Measurements from ENCODE around the gene PTTG1IP. TPM values are rescaled to one million over a fixed set of nuclear protein-coding genes. Genes with fewer than 3 reads are reported as not detected.

Gene PTTG1IP
- total RNA-seq, 6 experiments from 2014 or later: 241 to 290 (median 277) TPM

DNA sequence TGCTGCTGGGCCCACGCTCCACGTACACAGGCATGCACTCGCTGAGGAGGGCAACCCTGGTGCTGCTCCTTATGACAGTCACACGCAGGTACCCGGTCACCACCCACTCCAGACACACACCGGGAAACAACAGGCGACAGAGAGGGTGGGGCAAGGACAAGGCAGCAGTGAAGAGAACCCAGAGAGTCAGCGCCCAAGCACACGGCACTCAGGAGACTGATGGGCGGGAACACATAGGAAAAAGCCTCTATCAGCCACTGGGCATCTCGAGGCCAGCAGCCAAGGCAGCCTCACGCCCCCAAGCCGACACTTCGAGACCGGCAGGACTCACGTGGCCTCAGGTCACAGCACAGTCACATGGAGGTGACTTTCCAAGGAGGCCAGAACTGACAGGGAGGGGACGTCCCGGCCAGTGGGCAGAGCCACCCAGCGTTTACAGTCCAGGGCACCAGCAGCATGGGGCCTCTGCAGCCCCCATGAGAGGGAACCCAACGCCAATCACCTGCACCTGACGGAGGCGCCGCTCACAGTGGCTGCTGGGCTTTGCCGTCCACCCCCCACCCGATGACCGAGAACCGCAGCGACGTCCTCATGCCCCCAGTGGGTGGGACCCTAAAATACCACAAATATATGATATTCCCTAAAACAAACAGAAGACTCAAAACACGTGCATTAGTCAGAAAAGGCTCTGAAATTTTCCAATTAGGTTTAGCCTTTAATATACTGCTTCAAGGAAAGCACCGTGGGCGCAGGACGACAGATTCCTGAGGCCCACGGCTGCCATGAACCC lies 19.7 kb downstream of the PTTG1IP start:
- no peak for DNase-seq
- peaks cover 33% of the 10 kb centered on the region for H3K36me3 Mint-ChIP-seq (ENCODE audit: low read depth)
- no peaks in the 10 kb centered on the region for H3K27me3 Mint-ChIP-seq (ENCODE audit: insufficient read depth)
- no peak overlapping the region for H3K4me3 Mint-ChIP-seq
- TF ChIP-seq, protein P1, sequence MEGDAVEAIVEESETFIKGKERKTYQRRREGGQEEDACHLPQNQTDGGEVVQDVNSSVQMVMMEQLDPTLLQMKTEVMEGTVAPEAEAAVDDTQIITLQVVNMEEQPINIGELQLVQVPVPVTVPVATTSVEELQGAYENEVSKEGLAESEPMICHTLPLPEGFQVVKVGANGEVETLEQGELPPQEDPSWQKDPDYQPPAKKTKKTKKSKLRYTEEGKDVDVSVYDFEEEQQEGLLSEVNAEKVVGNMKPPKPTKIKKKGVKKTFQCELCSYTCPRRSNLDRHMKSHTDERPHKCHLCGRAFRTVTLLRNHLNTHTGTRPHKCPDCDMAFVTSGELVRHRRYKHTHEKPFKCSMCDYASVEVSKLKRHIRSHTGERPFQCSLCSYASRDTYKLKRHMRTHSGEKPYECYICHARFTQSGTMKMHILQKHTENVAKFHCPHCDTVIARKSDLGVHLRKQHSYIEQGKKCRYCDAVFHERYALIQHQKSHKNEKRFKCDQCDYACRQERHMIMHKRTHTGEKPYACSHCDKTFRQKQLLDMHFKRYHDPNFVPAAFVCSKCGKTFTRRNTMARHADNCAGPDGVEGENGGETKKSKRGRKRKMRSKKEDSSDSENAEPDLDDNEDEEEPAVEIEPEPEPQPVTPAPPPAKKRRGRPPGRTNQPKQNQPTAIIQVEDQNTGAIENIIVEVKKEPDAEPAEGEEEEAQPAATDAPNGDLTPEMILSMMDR (IDR thresholded peaks at IDR 0.05): no peak
- peaks cover 12% of the 10 kb centered on the region for H3K4me1 Mint-ChIP-seq (ENCODE audit: low read depth)
- H3K9me3 Mint-ChIP-seq: no peaks in the 10 kb centered on the region
- H3K27ac Mint-ChIP-seq: no peak overlapping the region

DNA sequence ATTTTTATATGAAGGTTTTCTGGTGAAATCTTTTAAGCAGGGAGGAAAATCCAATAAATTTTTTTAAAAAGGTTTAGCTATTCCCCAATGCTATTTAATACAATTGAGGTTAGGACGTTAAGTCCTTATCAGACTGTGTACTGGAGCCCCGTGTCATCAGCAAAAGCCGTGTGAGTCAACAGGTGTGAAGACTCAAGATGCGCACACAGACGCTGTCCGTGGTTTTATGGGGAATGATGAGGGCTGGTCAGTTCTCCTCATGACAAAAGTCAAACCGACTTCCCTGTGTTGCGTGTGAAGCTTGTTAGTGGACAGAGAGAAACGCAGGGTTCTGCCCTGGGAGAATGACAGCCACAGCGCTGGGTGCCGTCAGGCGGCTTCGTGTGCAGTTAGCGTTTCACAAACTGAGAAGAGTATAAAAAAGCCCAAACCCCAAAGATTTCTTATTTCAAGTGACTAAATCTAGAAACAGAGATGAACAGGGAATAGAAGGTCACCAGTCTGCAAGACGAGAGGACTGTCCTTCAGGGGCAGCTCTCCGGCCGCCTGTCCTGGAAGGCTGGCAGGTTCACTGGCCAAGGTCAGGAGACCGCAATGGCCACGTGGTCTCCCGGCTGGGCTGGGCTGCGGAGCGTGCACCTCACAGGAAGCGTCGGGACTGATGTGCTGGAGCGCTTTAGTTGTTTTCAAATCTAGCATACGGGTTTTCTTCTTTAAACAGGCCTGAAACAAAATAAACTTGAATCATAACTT lies 22.4 kb downstream of the PTTG1IP start:
- Mint-ChIP-seq H3K27me3 (ENCODE audit: insufficient read depth) (no peaks in the 10 kb centered on the region; the same call in 1 of the 2 replicates), H3K4me3 (no peak overlapping the region), H3K36me3 (ENCODE audit: low read depth) (peaks cover 22% of the 10 kb centered on the region), H3K27ac (no peak overlapping the region), H3K4me1 (ENCODE audit: low read depth) (peaks cover 9% of the 10 kb centered on the region), H3K9me3 (no peaks in the 10 kb centered on the region)
- TF ChIP-seq, protein P1 (IDR thresholded peaks at IDR 0.05): no peak
- DNase-seq: no peak

GRCh38 chr21:44850208-44850800 lies 23.2 kb downstream of the PTTG1IP start:
- peaks cover 10% of the 10 kb centered on the region for H3K4me1 Mint-ChIP-seq (ENCODE audit: low read depth)
- H3K27me3 Mint-ChIP-seq (ENCODE audit: insufficient read depth): no peaks in the 10 kb centered on the region; the same call in none of the 2 replicates
- no peak overlapping the region for H3K27ac Mint-ChIP-seq
- H3K9me3 Mint-ChIP-seq: no peaks in the 10 kb centered on the region
- H3K4me3 Mint-ChIP-seq: no peak overlapping the region
- no peak for DNase-seq
- H3K36me3 Mint-ChIP-seq (ENCODE audit: low read depth): peaks cover 18% of the 10 kb centered on the region
- TF ChIP-seq, protein P1 (IDR thresholded peaks at IDR 0.05): no peak

DNA sequence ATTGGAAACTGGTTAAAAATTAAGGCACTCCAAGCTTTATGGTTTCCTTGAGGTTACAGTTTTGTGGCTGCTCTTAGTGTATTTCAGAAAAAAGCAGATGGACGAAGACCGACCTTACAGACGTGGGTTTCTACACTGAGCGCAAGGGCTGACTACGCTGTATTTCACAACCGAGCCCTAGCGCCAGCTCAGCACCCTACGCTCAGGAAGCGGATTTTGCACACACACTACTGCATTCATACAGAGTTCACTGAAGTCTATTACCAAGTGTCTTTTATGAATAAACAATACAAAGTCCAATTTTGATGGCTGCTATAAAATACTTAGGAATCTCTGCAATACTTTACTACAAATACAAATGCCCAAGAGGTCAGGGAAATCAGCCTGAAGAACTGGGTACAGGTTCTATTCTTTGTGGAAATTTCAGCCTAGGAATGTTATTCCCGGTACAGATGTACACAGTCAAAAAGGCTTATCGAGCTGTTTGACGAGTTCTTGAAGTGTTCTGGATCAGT lies 23.8 kb downstream of the PTTG1IP start:
- TF ChIP-seq, protein P1 (IDR thresholded peaks at IDR 0.05): no peak
- Mint-ChIP-seq H3K36me3 (ENCODE audit: low read depth) (peaks cover 18% of the 10 kb centered on the region), H3K27me3 (ENCODE audit: insufficient read depth) (peaks cover under 1% of the 10 kb centered on the region), H3K9me3 (no peaks in the 10 kb centered on the region), H3K4me3 (no peak overlapping the region), H3K4me1 (ENCODE audit: low read depth) (peaks cover 10% of the 10 kb centered on the region), H3K27ac (no peak overlapping the region)
- DNase-seq: no peak

DNA sequence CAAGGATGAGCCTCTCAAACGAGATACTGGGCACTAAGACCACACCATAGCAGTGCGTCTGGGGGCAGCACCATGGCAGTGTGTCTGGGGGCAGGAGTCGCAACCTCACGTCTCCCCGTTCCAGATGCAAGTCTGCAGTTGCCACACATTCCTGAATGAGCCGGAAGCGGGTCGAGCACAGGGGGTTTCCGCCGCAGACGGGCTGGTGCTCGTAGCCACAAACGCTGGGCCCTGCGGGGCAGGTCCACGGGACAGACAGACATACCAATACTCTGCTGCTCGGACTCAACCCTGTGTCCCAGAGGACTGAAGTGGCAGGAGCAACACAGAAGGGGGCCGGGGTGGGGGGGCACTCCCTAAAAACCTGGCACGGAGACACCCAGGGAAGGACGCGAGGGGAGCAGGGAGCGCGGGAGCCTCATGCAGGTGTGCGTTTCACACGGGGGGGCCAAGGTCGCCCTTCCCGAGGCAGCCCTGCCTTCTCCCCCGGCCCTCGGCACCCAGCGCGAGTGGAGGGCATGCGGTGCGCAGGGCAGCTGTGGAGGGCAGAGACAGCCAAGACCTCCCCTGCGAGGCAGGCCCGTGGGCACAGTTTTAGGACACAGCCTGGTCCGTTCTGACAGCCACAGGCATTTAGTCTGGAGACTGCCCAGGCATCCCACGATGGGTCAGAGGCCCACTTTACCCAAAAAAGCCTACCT lies 24.5 kb downstream of the PTTG1IP start:
- TF ChIP-seq, protein P1 (IDR thresholded peaks at IDR 0.05): no peak
- no peak overlapping the region for H3K4me3 Mint-ChIP-seq
- peaks cover 11% of the 10 kb centered on the region for H3K36me3 Mint-ChIP-seq (ENCODE audit: low read depth)
- no peak for DNase-seq
- H3K4me1 Mint-ChIP-seq (ENCODE audit: low read depth): peaks cover 10% of the 10 kb centered on the region
- H3K9me3 Mint-ChIP-seq: no peaks in the 10 kb centered on the region
- H3K27ac Mint-ChIP-seq: no peak overlapping the region
- H3K27me3 Mint-ChIP-seq (ENCODE audit: insufficient read depth): peaks cover 6% of the 10 kb centered on the region
